ENCODE data around the gene CACNA1B.
"Not testable (repeated sequence)": the region's sequence is repeated elsewhere in the genome, so short reads cannot be mapped to it uniquely, and the experiment has no call there.

The CACNA1B gene

DNA sequence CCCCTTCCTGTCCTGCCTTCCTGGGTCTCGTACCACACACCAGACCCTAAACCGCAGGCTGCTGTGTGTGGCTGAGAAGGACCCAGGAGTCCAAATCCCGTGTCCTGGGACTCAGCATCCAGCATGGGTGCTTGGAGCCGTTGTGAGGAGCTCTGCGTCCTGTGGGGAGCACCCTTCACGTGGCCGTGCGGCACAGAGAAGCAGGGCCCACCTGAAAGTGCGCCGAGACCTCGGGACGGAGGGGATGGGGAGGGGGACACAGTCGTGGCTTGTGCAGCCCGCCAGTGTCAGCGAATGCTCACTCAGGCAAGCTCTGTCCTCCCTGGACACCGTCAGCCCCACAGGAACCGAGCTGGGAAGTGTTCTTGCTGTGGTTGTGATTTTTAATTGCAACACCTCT, 244.6 kb downstream of the CACNA1B start:
- DNase-seq: no peak

DNA sequence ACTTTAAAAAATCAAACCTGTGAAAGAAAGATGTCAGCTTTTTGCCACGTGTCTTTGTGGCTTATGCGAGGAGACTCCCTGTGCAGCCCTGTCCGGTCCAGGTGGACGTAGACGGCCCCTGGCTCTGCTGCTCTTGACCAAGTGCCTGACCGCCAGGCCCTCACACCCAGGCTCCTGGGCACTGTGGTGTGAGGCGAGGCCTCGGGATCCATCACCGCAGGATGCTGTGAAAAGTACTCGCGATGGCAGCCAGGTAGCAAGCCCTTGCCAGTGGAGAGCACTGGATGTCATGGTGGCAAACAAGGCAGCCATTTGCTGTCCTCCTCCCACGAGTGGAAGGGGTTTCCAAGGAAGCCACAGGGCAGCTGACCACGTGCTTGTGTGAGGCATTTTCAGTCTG, 245.1 kb downstream of the CACNA1B start:
- no peak for DNase-seq

DNA sequence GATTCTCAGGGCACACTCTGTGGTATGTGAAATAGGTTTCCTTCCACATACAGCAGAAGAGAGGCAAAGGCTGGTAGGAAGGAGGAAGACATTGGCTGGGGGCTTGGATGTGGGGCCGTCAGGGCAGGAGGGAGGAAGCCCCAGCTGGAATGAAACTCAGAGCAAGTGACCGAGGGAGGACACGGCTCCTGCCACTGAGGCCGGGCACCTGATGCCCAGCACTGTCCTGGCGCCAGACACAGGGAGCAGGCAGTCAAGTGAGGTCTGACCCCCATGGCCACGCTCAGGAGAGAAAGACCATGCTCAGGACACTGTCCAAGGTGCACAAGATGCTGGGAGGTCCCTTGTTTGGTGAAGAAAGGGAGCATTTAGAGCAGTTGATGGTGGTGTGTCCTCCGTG, 245.5 kb downstream of the CACNA1B start:
- no peak for DNase-seq

DNA sequence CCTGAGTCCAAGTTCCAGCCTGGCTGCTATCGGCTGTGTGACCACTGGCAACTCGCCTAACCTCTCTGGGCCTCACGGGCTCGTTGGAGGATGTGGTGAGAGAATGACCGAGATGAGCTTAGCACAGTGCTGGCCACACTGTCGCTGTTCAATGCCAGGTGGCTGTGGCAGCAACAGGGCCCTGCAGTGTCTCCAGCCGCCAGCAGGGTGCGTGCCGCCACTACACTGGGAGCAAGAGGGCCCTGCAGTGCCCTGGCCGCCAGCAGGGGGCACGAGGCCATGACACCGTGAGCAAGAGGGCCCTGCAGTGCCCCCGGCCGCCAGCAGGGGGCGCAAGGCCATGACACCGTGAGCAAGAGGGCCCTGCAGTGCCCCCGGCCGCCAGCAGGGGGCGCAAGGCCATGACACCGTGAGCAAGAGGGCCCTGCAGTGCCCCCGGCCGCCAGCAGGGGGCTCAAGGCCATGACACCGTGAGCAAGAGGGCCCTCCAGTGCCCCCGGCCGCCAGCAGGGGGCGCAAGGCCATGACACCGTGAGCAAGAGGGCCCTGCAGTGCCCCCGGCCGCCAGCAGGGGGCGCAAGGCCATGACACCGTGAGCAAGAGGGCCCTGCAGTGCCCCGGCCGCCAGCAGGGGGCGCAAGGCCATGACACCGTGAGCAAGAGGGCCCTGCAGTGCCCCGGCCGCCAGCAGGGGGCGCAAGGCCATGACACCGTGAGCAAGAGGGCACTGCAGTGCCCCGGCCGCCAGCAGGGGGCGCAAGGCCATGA, 248.7 kb downstream of the CACNA1B start:
- DNase-seq: not testable (repeated sequence)

DNA sequence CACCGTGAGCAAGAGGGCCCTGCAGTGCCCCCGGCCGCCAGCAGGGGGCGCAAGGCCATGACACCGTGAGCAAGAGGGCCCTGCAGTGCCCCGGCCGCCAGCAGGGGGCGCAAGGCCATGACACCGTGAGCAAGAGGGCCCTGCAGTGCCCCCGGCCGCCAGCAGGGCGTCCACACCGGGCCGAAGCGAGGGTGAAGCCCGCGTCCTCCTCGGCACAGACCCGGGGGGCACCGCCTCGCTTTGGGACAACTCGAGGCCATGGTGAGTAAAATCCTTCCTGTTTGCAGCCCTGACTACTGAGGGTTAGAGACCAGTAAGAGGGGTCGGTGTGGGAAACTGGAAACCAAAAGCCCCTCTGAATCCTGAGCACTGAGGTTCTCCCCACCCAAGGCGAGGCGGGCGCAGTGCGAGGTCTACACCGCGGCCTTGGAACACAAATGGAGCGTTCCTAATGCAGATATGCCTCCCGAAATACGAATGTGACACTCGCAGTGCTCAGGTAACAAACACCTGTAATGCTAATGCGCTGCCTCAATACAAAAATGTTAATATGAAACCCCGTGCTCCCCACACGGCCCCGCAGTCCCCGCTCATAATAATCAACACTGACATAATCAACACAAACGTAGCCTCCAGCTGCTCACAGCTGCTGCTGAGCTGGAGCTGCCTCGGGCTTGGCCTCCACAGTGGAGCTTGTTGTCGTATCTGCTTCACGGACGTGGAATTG, 249.4 kb downstream of the CACNA1B start:
- not testable (repeated sequence) for DNase-seq

DNA sequence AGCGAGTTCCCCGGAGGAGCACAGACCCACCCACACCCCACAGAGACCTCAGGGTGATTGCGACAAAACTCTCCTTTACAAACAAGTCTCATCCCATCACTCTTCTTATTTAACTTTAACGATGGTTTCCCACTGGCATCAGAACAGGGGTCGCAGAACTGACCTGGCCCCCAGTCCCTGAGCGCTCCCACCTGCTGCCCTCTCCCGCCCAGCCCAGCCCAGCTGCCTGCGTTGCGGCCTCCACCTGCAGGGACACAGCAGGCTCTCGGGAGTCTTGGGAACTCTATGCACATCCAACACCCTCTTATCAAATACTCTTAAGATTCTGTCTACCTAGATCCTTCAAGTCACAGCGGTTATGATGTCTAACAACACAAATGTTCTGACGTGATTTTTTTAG, 250.4 kb downstream of the CACNA1B start:
- not testable (repeated sequence) for DNase-seq

DNA sequence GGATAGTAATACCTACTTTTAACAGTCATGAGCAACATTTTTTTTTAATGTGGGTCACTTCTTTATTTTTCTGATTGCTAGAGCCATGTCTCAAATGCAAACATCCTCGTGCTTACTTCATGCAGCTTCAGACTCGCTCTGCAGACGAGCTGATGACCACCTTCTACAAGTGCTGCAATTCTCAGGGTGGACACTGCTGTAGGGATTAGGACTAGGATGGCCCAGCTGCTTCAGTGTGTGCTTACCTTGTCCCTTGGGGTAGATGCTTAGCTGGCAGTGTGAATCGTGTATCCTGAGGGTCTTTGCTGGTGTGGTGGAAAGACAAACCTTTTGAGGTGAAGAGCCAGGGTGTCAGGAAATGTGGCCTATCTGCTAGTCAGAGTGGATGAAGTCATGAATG, 251.7 kb downstream of the CACNA1B start:
- DNase-seq: not testable (repeated sequence)

DNA sequence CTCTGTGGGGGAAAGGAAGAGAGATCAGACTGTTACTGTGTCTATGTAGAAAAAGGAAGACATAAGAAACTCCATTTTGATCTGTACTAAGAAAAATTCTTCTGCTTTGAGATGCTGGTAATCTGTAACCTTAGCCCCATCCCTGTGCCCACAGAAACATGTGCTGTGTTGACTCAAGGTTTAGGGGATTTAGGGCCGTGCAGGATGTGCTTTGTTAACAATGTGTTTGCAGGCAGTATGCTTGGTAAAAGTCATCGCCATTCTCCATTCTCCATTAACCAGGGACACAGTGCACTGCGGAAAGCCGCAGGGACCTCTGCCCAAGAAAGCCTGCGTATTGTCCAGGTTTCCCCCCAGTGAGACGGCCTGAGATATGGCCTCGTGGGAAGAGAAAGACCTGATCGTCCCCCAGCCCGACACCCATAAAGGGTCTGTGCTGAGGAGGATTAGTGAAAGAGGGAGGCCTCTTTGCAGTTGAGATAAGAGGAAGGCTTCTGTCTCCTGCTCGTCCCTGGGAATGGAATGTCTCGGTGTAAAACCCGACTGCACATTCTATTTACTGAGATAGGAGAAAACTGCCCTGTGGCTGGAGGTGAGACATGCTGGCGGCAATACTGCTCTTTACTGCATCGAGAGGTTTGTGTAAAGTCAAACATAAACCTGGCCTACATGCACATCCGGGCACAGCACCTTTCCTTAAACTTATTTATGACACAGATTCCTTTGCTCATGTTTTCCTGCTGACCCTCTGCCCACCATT, 255.5 kb downstream of the CACNA1B start:
- DNase-seq: not testable (repeated sequence)

DNA sequence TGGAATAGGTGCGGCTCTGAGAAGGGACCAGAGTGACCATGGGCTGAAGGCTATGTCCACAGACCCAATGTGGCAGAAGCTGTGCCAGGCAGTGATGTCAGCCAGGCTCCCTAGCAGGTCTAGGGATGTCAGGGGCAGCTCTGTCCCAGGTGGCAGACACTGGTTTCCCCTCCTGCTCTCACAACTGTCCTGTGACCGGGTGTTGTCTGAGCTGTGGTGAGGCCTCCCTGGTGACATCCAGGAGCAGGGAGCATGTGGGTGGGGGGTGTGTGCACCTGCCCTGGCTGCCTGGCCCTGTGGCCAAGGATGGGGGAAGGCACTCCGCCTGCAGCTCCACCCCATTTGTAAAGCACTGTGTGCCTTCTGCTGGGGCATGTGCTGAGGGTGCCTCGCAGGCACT, 257.0 kb downstream of the CACNA1B start:
- not testable (repeated sequence) for DNase-seq

DNA sequence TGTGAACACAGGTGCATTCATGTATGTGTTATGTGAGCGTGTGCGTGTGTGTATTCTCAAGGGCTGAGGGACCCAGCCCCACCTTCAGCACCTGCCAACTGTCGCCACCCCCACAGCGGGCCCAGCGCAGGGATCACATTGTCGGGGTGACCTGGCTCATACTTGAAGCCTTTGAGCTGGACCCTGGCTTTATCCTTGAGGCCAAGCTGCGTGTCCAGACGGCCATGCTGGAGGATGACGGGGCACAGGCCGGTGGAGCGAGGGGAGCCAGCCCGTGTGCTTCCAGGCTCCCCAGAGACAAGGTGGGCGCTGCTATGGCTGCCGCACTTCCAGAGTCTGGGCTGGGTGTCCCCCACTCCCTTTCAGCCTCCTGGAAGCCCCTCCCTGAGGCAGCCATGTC, 261.5 kb downstream of the CACNA1B start:
- not testable (repeated sequence) for DNase-seq

DNA sequence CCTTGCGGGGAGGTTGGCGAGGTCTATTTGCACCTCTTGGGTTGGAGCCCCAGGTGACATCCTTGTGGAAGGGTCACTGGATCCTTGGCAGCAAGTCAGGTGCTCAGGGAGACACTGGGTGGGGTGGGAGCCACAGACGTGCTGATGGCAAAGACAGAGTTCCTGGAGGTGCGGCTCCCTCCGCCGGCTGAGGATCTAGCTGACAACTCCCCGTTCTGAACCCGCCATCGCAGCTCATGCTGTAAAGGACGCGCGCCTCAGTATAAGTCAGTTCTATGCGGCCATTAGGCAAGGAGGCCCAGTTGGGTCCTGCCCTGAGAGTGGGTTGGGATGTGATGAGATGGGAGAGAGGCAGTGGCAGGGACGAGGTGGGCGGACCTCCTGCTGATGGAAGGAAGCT, 263.4 kb downstream of the CACNA1B start:
- not testable (repeated sequence) for DNase-seq

DNA sequence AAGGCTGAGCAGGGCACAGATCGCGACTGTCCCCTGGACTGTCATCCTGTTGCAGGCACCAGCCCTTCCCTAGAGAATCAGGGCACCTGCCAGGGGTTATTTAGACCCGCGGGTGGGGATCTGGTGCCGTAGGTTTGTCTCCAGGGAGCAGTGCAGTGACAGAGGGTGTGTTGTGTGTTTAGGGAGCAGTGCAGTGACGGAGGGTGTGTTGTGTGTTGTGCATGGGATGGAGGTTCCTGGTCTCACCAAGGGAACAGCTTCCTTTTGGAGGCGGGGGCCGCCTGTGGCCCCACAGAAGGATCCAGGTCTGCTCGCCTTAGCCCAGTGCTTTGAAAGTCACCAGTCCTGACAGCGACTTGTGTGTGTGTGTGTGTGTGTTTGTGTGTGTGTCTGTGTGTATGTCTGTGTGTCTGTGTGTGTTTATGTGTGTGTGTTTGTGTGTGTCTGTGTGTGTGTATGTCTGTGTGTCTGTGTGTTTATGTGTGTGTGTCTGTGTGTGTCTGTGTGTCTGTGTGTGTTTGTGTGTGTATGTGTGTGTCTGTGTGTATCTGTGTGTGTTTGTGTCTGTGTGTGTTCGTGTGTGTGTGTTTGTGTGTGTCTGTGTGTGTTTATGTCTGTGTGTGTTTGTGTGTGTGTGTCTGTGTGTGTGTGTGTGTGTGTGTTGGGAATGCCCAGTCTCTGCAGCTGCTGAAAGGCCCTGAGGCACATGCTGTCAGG, 265.1 kb downstream of the CACNA1B start:
- DNase-seq: not testable (repeated sequence)

DNA sequence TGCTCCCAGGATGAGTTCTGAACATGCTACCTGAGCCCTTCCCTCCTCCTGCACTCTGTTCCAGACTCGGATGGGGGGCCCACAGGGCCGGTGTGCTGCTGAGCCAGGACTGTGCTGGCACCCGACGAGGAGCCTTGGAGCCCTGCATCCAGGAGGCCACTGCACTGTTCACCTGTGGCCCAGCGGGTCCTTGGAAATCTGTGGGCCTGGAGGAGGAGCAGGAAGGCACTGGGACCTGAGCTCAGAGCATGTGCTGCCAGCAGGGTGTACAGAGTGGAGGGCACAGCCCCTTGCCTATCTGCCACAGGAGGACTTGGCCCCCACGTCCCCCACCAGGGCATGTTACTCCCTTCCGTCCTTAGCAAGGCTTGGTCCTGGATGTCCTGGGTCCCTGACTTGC, 265.9 kb downstream of the CACNA1B start:
- DNase-seq: not testable (repeated sequence)

DNA sequence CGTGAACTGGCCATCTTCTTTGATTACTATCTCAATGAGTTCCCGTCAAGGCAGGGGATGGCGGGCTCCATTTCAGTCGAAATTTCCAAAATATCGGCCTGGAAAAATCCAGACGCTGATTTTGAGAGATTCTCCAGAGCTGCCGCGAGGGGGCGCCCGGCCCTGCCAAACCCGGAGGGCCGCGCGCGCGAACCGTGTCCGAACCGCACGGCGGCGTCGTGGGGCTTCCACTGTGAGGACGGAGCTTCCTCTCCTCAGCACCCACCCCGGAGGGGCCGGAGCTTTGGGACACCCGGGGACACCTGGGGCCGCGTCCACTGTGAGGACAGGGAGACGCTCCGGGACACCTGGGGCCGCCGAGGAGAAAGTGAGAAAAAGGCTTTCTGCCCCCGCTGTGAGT, 270.0 kb downstream of the CACNA1B start:
- not testable (repeated sequence) for DNase-seq

DNA sequence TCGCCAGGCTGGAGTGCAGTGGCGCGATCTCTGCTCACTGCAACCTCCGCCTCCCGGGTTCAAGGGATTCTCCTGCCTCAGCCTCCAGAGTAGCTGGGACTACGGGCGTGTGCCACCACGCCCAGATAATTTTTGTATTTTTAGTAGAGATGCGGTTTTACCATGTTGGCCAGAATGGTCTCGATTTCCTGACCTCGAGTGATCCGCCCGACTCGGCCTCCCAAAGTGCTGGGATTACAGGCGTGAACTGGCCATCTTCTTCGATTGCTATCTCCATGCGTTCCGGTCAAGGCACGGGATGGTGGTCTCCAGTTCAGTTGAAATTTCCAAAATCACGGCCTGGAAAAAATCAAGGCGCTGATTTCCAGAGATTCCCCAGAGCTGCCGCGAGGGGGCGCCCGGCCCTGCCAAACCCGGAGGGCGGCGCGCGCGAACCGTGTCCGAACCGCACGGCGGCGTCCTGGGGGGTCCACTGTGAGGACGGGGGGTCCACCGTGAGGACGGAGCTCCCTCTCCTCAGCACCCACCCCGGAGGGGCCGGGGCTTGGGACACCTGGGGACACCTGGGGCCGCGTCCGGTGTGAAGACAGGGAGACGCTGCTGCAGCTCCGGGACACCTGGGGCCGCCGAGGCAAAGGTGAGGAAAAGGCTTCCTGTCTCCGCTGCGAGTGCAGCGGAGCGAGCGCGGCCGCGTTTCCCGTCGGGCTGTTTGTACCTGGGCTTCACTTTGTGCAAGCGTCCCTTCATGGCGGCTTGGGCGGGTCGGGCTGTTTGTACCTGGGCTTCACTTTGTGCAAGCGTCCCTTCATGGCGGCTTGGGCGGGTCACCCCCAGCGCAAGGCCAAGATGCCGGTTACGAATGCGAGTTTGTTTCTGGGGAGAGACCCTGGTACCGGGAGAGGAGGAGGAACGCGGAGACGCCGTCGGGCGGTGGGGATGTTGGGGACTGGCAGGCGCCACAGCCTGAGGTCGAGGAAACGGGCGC, 272.4 kb downstream of the CACNA1B start:
- DNase-seq: not testable (repeated sequence)

DNA sequence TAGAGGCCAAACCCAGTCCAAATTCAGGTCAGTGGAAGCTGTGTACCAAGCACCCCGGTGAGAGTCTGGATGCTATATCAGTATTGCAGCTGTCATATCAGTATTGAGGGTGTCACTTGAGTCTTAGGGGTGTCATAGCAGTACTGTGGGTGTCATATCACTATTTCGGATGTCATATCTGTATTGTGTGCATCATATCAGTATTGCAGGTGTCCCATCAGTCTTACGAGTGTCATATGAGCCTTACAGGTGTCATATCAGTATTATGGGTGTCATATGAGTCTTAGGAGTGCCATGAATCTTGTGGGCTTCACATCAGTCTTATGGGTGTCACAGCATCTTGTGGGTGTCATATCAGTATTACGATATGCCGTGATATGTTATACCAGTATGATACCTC, 278.2 kb downstream of the CACNA1B start:
- not testable (repeated sequence) for DNase-seq

DNA sequence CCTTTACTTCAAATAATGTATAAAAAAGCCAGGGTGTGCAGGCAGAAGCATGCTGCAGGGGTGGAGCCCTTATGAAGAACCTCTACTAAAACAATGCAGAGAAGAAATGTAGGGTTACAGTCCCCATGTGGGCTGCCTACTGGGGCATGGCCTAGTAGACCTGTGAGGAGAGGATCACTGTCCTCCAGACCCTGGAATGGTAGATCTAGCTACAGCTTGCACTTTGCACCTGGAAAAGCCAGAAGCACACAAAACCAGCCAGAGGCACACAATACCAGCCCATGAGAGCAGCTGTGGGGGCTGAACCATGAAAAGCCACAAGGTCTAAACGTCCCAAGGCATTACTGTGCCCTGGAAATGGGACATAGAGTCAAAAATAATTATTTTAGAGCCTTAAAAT, 289.2 kb downstream of the CACNA1B start:
- not testable (repeated sequence) for DNase-seq
